DND-41 (cell line): ENCODE data around the gene ATG16L2.

ENCODE experiments used
- EZH2 ChIP-seq: IDR thresholded peaks from 3 replicates; pipeline ENCODE4 v1.6.1; 2012; ENCODE audit warnings: borderline replicate concordance, low read depth, mild to moderate bottlenecking, moderate library complexity, low read length, inconsistent platforms; ENCODE audit not compliant: severe bottlenecking
- TF ChIP-seq, protein P1 (sequence below): IDR thresholded peaks from 2 replicates; pipeline ENCODE4 v1.5.1; 2012; ENCODE audit warnings: borderline replicate concordance, low read length, moderate library complexity, mild to moderate bottlenecking; ENCODE audit not compliant: poor library complexity, severe bottlenecking; ENCODE audit errors: extremely low read depth

DNA sequence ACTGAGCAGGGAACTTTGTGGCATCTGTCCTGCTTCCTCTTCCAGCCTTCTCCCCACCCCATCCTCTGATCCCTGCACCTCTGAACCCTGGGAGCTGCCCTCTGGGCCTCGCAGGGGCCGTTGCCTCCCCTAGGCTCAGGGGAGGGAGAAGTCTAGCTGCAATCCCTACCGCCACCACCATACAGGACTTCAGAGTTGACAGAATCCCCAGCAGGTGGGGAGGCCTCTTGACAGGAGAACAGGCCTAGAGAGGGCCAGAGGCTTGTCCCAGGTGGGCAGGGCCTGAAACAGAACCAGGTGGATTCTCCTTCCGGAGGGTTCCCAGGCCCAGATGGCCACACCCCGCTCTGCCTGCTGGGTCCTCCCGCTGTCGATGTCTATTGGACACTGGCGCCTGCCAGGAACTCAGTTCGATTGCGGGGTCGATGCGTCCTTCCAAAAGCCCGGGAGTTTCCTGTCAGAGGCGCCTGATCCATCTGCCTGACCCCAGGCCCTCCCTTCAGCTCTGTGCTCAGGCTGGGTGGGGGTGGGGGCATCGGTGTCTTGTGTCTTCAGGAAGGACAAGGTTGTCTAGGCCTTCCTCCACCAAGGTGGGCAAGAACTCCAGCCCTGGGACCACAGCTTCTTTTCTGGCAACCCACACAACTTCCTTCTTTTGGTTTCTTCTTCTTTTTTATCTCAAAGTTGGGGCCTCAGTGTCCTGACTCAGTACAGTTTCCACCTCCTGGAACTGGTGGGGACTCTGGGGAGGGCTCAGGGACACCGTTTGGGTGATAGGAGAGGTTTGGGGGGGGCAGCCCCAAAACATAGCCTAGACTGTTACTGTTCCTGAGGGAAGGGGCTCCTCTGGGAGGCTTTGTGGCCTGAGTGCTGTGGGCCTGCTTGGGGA is 26.8 kb upstream of the ATG16L2 start:
- TF ChIP-seq, protein P1, sequence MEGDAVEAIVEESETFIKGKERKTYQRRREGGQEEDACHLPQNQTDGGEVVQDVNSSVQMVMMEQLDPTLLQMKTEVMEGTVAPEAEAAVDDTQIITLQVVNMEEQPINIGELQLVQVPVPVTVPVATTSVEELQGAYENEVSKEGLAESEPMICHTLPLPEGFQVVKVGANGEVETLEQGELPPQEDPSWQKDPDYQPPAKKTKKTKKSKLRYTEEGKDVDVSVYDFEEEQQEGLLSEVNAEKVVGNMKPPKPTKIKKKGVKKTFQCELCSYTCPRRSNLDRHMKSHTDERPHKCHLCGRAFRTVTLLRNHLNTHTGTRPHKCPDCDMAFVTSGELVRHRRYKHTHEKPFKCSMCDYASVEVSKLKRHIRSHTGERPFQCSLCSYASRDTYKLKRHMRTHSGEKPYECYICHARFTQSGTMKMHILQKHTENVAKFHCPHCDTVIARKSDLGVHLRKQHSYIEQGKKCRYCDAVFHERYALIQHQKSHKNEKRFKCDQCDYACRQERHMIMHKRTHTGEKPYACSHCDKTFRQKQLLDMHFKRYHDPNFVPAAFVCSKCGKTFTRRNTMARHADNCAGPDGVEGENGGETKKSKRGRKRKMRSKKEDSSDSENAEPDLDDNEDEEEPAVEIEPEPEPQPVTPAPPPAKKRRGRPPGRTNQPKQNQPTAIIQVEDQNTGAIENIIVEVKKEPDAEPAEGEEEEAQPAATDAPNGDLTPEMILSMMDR, result peak; percentile 24
- TF ChIP-seq EZH2, result no peak
